ENCODE results near the gene ADSL. TPM values are rescaled to one million over a fixed set of nuclear protein-coding genes. Genes with fewer than 3 reads are reported as not detected.

ADSL gene
- total and polyA plus RNA-seq, 2 donors: 58.0 to 104 TPM

DNA sequence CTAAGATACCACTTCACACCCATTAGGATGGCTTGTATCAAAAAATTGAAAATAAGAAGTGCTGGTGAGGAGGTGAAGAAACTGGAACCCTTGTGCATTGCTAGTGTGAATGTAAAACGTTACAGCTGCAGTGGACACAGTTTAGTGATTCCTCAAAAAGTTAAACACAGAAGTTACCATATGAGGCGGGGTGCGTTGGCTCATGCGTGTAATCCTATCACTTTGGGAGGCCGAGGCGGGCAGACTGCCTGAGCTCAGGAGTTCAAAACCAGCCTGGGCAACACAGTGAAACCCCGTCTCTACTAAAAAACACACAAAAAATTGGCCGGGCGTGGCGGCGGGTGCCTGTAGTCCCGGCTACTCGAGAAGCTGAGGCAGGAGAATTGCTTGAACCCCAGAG is 67.6 kb downstream of the ADSL start:
- DNase-seq (ENCODE audit: low read depth in 6 of 9, low spot score in 9 of 9): no peak
- 89% methylated on average over 13 of the region's 13 CpGs for WGBS
- Histone ChIP-seq H3K27ac (ENCODE audit: low read depth in 1 of 2, low read length in 1 of 2) (peak overlapping the region in 1 of 2 donors; percentile 8), H3K9me3 (ENCODE audit: control insufficient read depth in 2 of 2, insufficient read depth in 1 of 2, low read length in 1 of 2) (peaks cover 0 to 3% of the 10 kb centered on the region in 2 donors), H3K4me3 (ENCODE audit: low read length in 2 of 2) (no peak overlapping the region), H3K27me3 (ENCODE audit: control insufficient read depth in 2 of 2, insufficient read depth in 1 of 2, low read length in 1 of 2) (no peaks in the 10 kb centered on the region), H3K4me1 (ENCODE audit: control insufficient read depth in 2 of 2, insufficient read depth in 2 of 2, low read length in 2 of 2) (peaks cover 9 to 45% of the 10 kb centered on the region in 2 donors), H3K36me3 (ENCODE audit: control insufficient read depth in 2 of 2, insufficient read depth in 2 of 2, low read length in 1 of 2) (peaks cover 72 to 78% of the 10 kb centered on the region in 2 donors)

DNA sequence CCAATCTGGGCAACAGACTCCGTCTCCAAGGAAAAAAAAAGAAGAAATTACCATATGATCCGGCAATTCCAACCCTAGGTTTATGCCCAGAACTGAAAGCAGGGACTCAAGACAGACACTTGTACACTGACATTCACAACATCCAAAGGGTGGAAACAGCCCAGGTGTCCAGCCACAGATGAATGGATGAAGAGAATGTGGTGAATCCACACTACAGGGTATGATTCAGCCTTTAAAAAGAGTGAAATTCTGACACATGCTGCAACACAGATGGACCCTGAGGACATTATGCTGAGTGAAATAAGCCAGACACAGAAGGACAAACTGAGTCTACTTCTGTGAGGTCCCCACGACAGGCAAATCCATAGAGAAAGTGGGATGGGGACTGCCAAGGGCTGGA is 68.0 kb downstream of the ADSL start:
- Histone ChIP-seq H3K27me3 (ENCODE audit: control insufficient read depth in 2 of 2, insufficient read depth in 1 of 2, low read length in 1 of 2) (no peaks in the 10 kb centered on the region), H3K27ac (ENCODE audit: low read depth in 1 of 2, low read length in 1 of 2) (peak overlapping the region in 1 of 2 donors; percentile 66), H3K4me1 (ENCODE audit: control insufficient read depth in 2 of 2, insufficient read depth in 2 of 2, low read length in 2 of 2) (peaks cover 14 to 49% of the 10 kb centered on the region in 2 donors), H3K36me3 (ENCODE audit: control insufficient read depth in 2 of 2, insufficient read depth in 2 of 2, low read length in 1 of 2) (peaks cover 72 to 78% of the 10 kb centered on the region in 2 donors), H3K9me3 (ENCODE audit: control insufficient read depth in 2 of 2, insufficient read depth in 1 of 2, low read length in 1 of 2) (peaks cover 0 to 3% of the 10 kb centered on the region in 2 donors), H3K4me3 (ENCODE audit: low read length in 2 of 2) (no peak overlapping the region)
- WGBS: 93% methylated on average over 3 of the region's 3 CpGs
- no peak for DNase-seq (ENCODE audit: low read depth in 6 of 9, low spot score in 9 of 9)

DNA sequence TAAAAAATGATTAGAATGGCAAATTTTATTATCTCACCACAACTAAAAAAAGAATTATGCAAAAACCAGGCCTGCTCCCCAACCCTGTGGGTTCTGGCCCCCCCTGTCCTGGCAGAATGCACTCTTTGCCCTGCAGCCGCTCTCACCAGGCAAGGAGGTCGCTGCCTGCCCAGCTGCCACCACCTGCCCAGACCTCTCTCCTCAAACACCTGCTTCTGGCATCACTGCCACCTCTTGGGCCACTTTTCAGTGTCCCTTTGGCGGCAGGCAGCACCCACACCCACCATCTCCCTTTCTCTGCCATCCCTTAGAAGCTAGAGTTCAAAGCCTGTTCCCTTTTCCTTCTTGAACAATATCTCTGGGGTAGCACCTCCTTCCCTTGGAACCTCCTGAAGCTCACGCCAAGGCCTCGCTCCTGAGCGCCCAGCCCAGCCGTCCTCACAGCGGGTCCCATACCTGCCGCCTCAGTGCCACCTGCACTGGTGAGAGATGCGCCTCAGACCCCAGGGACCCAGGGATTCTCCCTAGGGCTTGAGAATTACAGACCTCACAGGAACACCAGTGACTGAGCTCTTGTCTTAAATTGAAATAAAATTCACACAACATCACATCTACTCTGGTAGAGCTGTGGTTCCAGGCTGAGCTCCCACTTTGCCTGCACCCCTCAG is 68.7 kb downstream of the ADSL start:
- Histone ChIP-seq H3K4me1 (ENCODE audit: control insufficient read depth in 2 of 2, insufficient read depth in 2 of 2, low read length in 2 of 2) (peaks cover 15 to 56% of the 10 kb centered on the region in 2 donors), H3K9me3 (ENCODE audit: control insufficient read depth in 2 of 2, insufficient read depth in 1 of 2, low read length in 1 of 2) (peaks cover 0 to 3% of the 10 kb centered on the region in 2 donors), H3K4me3 (ENCODE audit: low read length in 2 of 2) (no peak overlapping the region), H3K27ac (ENCODE audit: low read depth in 1 of 2, low read length in 1 of 2) (peak overlapping the region; percentile 20 to 30), H3K36me3 (ENCODE audit: control insufficient read depth in 2 of 2, insufficient read depth in 2 of 2, low read length in 1 of 2) (peaks cover 72 to 78% of the 10 kb centered on the region in 2 donors), H3K27me3 (ENCODE audit: control insufficient read depth in 2 of 2, insufficient read depth in 1 of 2, low read length in 1 of 2) (no peaks in the 10 kb centered on the region)
- no peak for DNase-seq (ENCODE audit: low read depth in 6 of 9, low spot score in 9 of 9)
- WGBS: 96% methylated on average over 10 of the region's 10 CpGs

DNA sequence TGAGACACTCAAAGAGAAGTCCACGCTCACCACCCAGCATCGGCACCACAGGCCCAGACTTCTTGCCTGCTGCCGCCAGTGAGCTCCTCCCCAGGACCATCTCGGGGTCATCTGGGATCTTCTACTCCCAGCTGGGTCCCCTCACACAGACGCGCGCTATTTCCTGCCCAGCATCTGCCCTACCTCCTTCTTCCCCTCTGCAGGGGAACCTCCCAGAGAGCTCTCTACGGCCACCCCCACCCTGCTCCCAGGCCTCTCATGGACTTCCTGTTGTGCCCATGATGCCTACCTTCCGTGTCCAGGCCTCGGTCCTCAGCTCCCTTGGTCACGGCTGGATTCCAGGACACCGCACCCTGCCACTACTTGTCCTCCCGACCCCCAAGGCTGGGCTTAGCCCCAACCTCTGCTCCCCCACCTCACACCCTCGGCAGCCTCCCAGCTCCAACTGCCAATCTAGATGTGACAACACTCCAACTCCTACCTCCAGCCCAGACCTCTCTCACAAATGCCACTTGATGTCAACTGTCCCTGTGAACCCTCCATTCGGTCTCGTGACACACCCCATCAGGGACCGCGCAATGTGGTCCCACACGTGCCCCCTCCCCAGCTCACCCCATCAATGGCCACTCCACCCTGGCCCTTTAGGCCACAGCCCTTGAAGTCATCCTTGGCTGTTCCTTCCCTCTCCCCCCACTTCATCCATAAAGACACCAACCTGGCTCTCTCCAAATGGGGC is 69.4 kb downstream of the ADSL start:
- Histone ChIP-seq H3K4me3 (ENCODE audit: low read length in 2 of 2) (no peak overlapping the region), H3K4me1 (ENCODE audit: control insufficient read depth in 2 of 2, insufficient read depth in 2 of 2, low read length in 2 of 2) (peaks cover 15 to 56% of the 10 kb centered on the region in 2 donors), H3K27ac (ENCODE audit: low read depth in 1 of 2, low read length in 1 of 2) (no peak overlapping the region), H3K27me3 (ENCODE audit: control insufficient read depth in 2 of 2, insufficient read depth in 1 of 2, low read length in 1 of 2) (no peaks in the 10 kb centered on the region), H3K9me3 (ENCODE audit: control insufficient read depth in 2 of 2, insufficient read depth in 1 of 2, low read length in 1 of 2) (peaks cover 0 to 3% of the 10 kb centered on the region in 2 donors), H3K36me3 (ENCODE audit: control insufficient read depth in 2 of 2, insufficient read depth in 2 of 2, low read length in 1 of 2) (peaks cover 72 to 78% of the 10 kb centered on the region in 2 donors)
- DNase-seq (ENCODE audit: low read depth in 6 of 9, low spot score in 9 of 9): peak in 1 of 9 donors; percentile 53
- 54% methylated on average over 19 of the region's 19 CpGs for WGBS

DNA sequence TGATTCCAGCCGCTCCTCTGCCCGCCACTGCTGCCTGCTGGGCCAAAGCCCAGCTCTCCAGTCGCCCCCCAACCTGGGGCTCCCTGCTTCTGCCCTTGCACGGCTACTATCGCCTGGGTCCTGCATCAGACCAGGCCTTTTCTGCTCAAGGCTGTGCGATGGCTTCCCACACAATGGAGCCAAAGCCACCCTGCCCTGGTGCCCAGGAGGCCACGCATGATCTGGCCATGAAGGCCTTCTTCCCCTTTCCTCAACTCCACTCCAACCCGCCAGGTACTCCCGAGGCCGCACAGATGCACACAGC is 69.9 kb downstream of the ADSL start:
- Histone ChIP-seq H3K36me3 (ENCODE audit: control insufficient read depth in 2 of 2, insufficient read depth in 2 of 2, low read length in 1 of 2) (peaks cover 72 to 78% of the 10 kb centered on the region in 2 donors), H3K4me3 (ENCODE audit: low read length in 2 of 2) (no peak overlapping the region), H3K27ac (ENCODE audit: low read depth in 1 of 2, low read length in 1 of 2) (no peak overlapping the region), H3K27me3 (ENCODE audit: control insufficient read depth in 2 of 2, insufficient read depth in 1 of 2, low read length in 1 of 2) (no peaks in the 10 kb centered on the region), H3K9me3 (ENCODE audit: control insufficient read depth in 2 of 2, insufficient read depth in 1 of 2, low read length in 1 of 2) (peaks cover 0 to 3% of the 10 kb centered on the region in 2 donors), H3K4me1 (ENCODE audit: control insufficient read depth in 2 of 2, insufficient read depth in 2 of 2, low read length in 2 of 2) (peaks cover 15 to 56% of the 10 kb centered on the region in 2 donors)
- no peak for DNase-seq (ENCODE audit: low read depth in 6 of 9, low spot score in 9 of 9)
- WGBS: 96% methylated on average over 10 of the region's 10 CpGs

DNA sequence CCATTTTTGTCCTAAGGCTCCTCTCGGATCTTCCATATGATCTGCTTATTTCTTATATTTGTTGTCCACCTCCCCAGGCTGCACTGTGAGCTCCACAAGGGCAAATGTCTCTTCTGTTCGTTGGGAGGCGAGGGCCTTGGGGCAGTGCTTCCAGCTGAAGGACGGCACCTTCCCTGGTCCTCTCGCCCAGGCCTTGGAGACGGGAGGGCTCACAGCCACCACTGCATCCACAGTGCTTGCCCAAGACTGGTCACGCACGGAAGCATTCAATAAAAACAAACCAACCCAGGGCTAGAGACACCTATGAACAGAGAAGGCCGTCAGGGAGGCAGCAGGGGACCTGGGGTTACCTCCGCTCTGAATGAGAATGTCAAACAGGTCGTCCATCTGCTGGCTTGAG is 70.3 kb downstream of the ADSL start:
- Histone ChIP-seq H3K36me3 (ENCODE audit: control insufficient read depth in 2 of 2, insufficient read depth in 2 of 2, low read length in 1 of 2) (peaks cover 71 to 78% of the 10 kb centered on the region in 2 donors), H3K4me1 (ENCODE audit: control insufficient read depth in 2 of 2, insufficient read depth in 2 of 2, low read length in 2 of 2) (peaks cover 15 to 56% of the 10 kb centered on the region in 2 donors), H3K27me3 (ENCODE audit: control insufficient read depth in 2 of 2, insufficient read depth in 1 of 2, low read length in 1 of 2) (no peaks in the 10 kb centered on the region), H3K4me3 (ENCODE audit: low read length in 2 of 2) (no peak overlapping the region), H3K9me3 (ENCODE audit: control insufficient read depth in 2 of 2, insufficient read depth in 1 of 2, low read length in 1 of 2) (peaks cover 0 to 3% of the 10 kb centered on the region in 2 donors), H3K27ac (ENCODE audit: low read depth in 1 of 2, low read length in 1 of 2) (no peak overlapping the region)
- 98% methylated on average over 11 of the region's 11 CpGs for WGBS
- DNase-seq (ENCODE audit: low read depth in 6 of 9, low spot score in 9 of 9): no peak

DNA sequence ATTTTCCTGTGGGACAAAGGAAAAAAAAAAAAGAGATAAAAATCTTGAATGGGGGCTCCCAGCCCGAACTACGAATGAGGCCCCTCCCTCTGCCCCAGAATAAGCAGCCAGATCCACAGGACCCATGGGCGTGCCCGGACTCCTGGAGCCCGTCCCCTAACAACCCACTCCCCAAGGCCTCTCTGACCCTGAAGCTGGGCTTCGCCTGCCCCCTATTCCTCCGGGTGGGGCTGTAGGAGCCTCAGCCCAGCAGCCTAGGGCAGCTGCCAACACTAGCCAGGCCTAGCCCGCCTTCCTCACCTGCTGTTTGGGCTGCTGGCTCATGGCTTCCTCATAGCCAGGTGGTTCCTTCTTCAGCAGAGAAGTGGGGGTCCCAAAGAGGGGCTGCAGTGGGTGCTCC is 70.7 kb downstream of the ADSL start:
- H3K4me3 ChIP-seq (ENCODE audit: low read length in 2 of 2): no peak overlapping the region
- no peak overlapping the region for H3K27ac ChIP-seq (ENCODE audit: low read depth in 1 of 2, low read length in 1 of 2)
- peaks cover 15 to 58% of the 10 kb centered on the region in 2 donors for H3K4me1 ChIP-seq (ENCODE audit: control insufficient read depth in 2 of 2, insufficient read depth in 2 of 2, low read length in 2 of 2)
- H3K9me3 ChIP-seq (ENCODE audit: control insufficient read depth in 2 of 2, insufficient read depth in 1 of 2, low read length in 1 of 2): peaks cover 0 to 3% of the 10 kb centered on the region in 2 donors
- 98% methylated on average over 8 of the region's 8 CpGs for WGBS
- DNase-seq (ENCODE audit: low read depth in 6 of 9, low spot score in 9 of 9): no peak
- peaks cover 73 to 78% of the 10 kb centered on the region in 2 donors for H3K36me3 ChIP-seq (ENCODE audit: control insufficient read depth in 2 of 2, insufficient read depth in 2 of 2, low read length in 1 of 2)
- H3K27me3 ChIP-seq (ENCODE audit: control insufficient read depth in 2 of 2, insufficient read depth in 1 of 2, low read length in 1 of 2): no peaks in the 10 kb centered on the region

DNA sequence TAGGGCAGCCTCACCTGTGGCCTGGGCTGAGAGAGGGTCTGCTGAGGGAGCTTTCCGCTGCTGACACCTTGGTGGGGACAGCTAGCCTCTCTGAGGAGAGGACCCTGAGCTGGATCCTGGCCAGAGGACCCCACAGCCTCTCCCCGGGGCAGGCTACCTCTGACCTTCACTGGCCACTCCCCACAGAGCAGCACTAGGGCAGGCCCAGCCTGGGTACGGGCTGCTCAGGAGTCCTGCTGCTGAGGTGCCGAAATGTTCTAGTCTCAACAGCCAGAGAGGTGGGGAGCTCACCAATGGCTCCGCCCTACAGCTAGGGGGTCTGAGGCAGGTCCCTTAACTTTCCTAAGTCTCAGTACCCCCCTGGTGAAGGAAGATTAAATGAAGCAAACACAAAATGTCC is 71.6 kb downstream of the ADSL start:
- Histone ChIP-seq H3K9me3 (ENCODE audit: control insufficient read depth in 2 of 2, insufficient read depth in 1 of 2, low read length in 1 of 2) (peaks cover 0 to 3% of the 10 kb centered on the region in 2 donors), H3K4me1 (ENCODE audit: control insufficient read depth in 2 of 2, insufficient read depth in 2 of 2, low read length in 2 of 2) (peaks cover 15 to 65% of the 10 kb centered on the region in 2 donors), H3K4me3 (ENCODE audit: low read length in 2 of 2) (no peak overlapping the region), H3K36me3 (ENCODE audit: control insufficient read depth in 2 of 2, insufficient read depth in 2 of 2, low read length in 1 of 2) (peaks cover 75 to 80% of the 10 kb centered on the region in 2 donors), H3K27me3 (ENCODE audit: control insufficient read depth in 2 of 2, insufficient read depth in 1 of 2, low read length in 1 of 2) (no peaks in the 10 kb centered on the region), H3K27ac (ENCODE audit: low read depth in 1 of 2, low read length in 1 of 2) (peak overlapping the region in 1 of 2 donors; percentile 5)
- DNase-seq (ENCODE audit: low read depth in 6 of 9, low spot score in 9 of 9): no peak
- WGBS: 98% methylated on average over 5 of the region's 5 CpGs
